Stimulated activated CD8-positive, alpha-beta memory T cell treated with anti-CD3 and anti-CD28 coated beads, Interleukin-15, amount 100 ng/mL, for 48 hours (primary cell): ENCODE data around the gene SLC66A1.

Experiments used
- DNase-seq, 2 donors: peaks; one replicate each; pipeline ENCODE4 v3.0.0-alpha.2; 2020; ENCODE audit warnings: low read depth in 2 of 2

SLC66A1 gene

GRCh38 chr1:19325958-19326747, 14.0 kb downstream of the SLC66A1 start:
- no peak for DNase-seq

GRCh38 chr1:19326748-19327065, 14.6 kb downstream of the SLC66A1 start:
- no peak for DNase-seq

GRCh38 chr1:19327301-19327700, 15.2 kb downstream of the SLC66A1 start:
- no peak for DNase-seq

- DNase-seq = no peak
Observed at GRCh38 chr1:19327736-19328135, 15.6 kb downstream of the SLC66A1 start.

GRCh38 chr1:19328486-19328885, 16.4 kb downstream of the SLC66A1 start:
- DNase-seq = no peak

GRCh38 chr1:19329188-19329587, 17.1 kb downstream of the SLC66A1 start:
- DNase-seq = no peak

GRCh38 chr1:19329611-19330010, 17.5 kb downstream of the SLC66A1 start:
- DNase-seq = no peak

GRCh38 chr1:19330449-19331135, 18.5 kb downstream of the SLC66A1 start:
- no peak for DNase-seq

- no peak for DNase-seq
Observed at GRCh38 chr1:19331262-19331878, 19.2 kb downstream of the SLC66A1 start.

GRCh38 chr1:19332832-19333231, 20.7 kb downstream of the SLC66A1 start:
- no peak for DNase-seq

GRCh38 chr1:19333587-19334354, 21.6 kb downstream of the SLC66A1 start:
- no peak for DNase-seq

- peak; percentile 57 to 75 for DNase-seq
Observed at GRCh38 chr1:19336543-19336942, 24.4 kb downstream of the SLC66A1 start.

GRCh38 chr1:19337289-19337688, 25.2 kb downstream of the SLC66A1 start:
- no peak for DNase-seq

GRCh38 chr1:19338323-19338762, 26.2 kb downstream of the SLC66A1 start:
- DNase-seq = no peak

GRCh38 chr1:19339214-19339861, 27.2 kb downstream of the SLC66A1 start:
- no peak for DNase-seq

- DNase-seq = no peak
Observed at GRCh38 chr1:19340387-19340937, 28.3 kb downstream of the SLC66A1 start.

- peak; percentile 56 to 63 for DNase-seq
Observed at GRCh38 chr1:19341201-19342061, 29.3 kb downstream of the SLC66A1 start.

GRCh38 chr1:19342062-19342750, 30.1 kb downstream of the SLC66A1 start:
- no peak for DNase-seq

- no peak for DNase-seq
Observed at GRCh38 chr1:19342894-19343616, 30.9 kb downstream of the SLC66A1 start.
